AG10803 (cell line): ENCODE measurements around the gene DMKN.

ENCODE experiments used
- DNase-seq: peaks from one replicate; pipeline ENCODE4 v3.0.0; 2010; ENCODE audit warnings: low read depth
- H3K4me3 ChIP-seq: 2 replicates; pipeline ENCODE4 v1.5.1; 2011; ENCODE audit warnings: mild to moderate bottlenecking, low read length, control low read depth
- CTCF ChIP-seq: conservative IDR thresholded peaks from 2 replicates; pipeline ENCODE4 v1.5.1; 2011; ENCODE audit warnings: mild to moderate bottlenecking, low read length, control low read depth, inconsistent platforms

The DMKN gene

GRCh38 chr19:35555301-35556005, 42.0 kb upstream of the DMKN start:
- peak; percentile 45 for TF ChIP-seq CTCF
- DNase-seq, result peak; percentile 30
- no peak overlapping the region for H3K4me3 ChIP-seq

GRCh38 chr19:35554076-35554475, 40.6 kb upstream of the DMKN start:
- DNase-seq, result no peak
- no peak for TF ChIP-seq CTCF
- no peak overlapping the region for H3K4me3 ChIP-seq

- no peak overlapping the region for H3K4me3 ChIP-seq
- TF ChIP-seq CTCF, result no peak
- DNase-seq, result no peak
These were observed 40.0 kb upstream of the DMKN start for GRCh38 chr19:35553385-35554000.

- no peak for DNase-seq
- no peak overlapping the region for H3K4me3 ChIP-seq
- no peak for TF ChIP-seq CTCF
These were observed 39.3 kb upstream of the DMKN start for GRCh38 chr19:35552534-35553384.

- DNase-seq, result no peak
- H3K4me3 ChIP-seq, result no peak overlapping the region
- TF ChIP-seq CTCF, result no peak
These were observed 37.8 kb upstream of the DMKN start for GRCh38 chr19:35551091-35551810.

- no peak for DNase-seq
- no peak overlapping the region for H3K4me3 ChIP-seq
- TF ChIP-seq CTCF, result no peak
These were observed 36.6 kb upstream of the DMKN start for GRCh38 chr19:35549879-35550523.
